HEK293 (cell line): ENCODE data around the gene ZSWIM4.

ENCODE experiments used
- CTCF ChIA-PET: fragments of 350-600 bp; formaldehyde crosslinking; extraction: SDS; loops from one replicate; lab custom pipeline; 2021; ENCODE audit warnings: antibody characterized with exemption; lab: Yijun Ruan, JAX
- POLR2A ChIA-PET: fragments of 300-600 bp; formaldehyde crosslinking; extraction: SDS; loops from one replicate; lab custom pipeline; 2020; ENCODE audit warnings: antibody characterized with exemption, inconsistent platforms; lab: Yijun Ruan, JAX
- H3K27ac ChIP-seq: fragments of 200-500 bp; sonication (Bioruptor generic); 2 replicates; pipeline ENCODE4 v1.5.1; 2014; ENCODE audit warnings: low read depth, low read length, control low read depth, inconsistent platforms; ENCODE audit errors: extremely low read depth
- H3K36me3 ChIP-seq, 2 experiments: fragments of 200-500 bp in 1 of 2; sonication (Bioruptor generic) in 1 of 2; 1 replicate in 1 of 2; 2 replicates in 1 of 2; pipeline ENCODE4 v1.5.1; 2014 to 2017; ENCODE audit warnings: inconsistent platforms in 2 of 2, low read length in 2 of 2; ENCODE audit not compliant: control insufficient read depth in 2 of 2, insufficient read depth in 1 of 2
- H3K4me1 ChIP-seq: fragments of 200-500 bp; sonication (Bioruptor generic); 2 replicates; pipeline ENCODE4 v1.5.1; 2014; ENCODE audit warnings: mild to moderate bottlenecking, low read length, inconsistent platforms; ENCODE audit not compliant: control insufficient read depth, insufficient read depth
- H3K4me3 ChIP-seq: 2 replicates; pipeline ENCODE4 v1.5.1; 2011; ENCODE audit warnings: low read depth, mild to moderate bottlenecking, control low read depth, low read length, moderate library complexity
- H3K9me3 ChIP-seq: fragments of 200-500 bp; sonication (Bioruptor generic); 2 replicates; pipeline ENCODE4 v1.5.1; 2014; ENCODE audit warnings: low read depth, low read length, inconsistent platforms; ENCODE audit not compliant: control insufficient read depth, insufficient read depth
- KLF8 ChIP-seq: fragments of 450-650 bp; formaldehyde crosslinking; IDR thresholded peaks from 2 replicates; pipeline ENCODE4 v1.5.1; 2016; ENCODE audit warnings: missing biosample characterization, missing genetic modification characterization
- SCRT2 ChIP-seq: fragments of 450-650 bp; formaldehyde crosslinking; IDR thresholded peaks from 2 replicates; pipeline ENCODE4 v1.5.1; 2016; ENCODE audit warnings: missing biosample characterization, missing genetic modification characterization
- SETDB1 ChIP-seq: IDR thresholded peaks from one replicate; pipeline ENCODE4 v1.6.1; 2017; ENCODE audit warnings: mild to moderate bottlenecking, low read length, moderate library complexity, mixed read lengths; ENCODE audit not compliant: insufficient read length
- WT1 ChIP-seq: fragments of 450-650 bp; formaldehyde crosslinking; IDR thresholded peaks from 2 replicates; pipeline ENCODE4 v1.5.1; 2016; ENCODE audit warnings: missing biosample characterization, missing genetic modification characterization
- ZEB2 ChIP-seq: fragments of 450-650 bp; formaldehyde crosslinking; IDR thresholded peaks from 2 replicates; pipeline ENCODE4 v1.5.1; 2016; ENCODE audit warnings: missing biosample characterization, missing genetic modification characterization
- ZNF394 ChIP-seq: fragments of 450-650 bp; formaldehyde crosslinking; IDR thresholded peaks from 2 replicates; pipeline ENCODE4 v1.5.1; 2016; ENCODE audit warnings: missing biosample characterization, missing genetic modification characterization, mild to moderate bottlenecking, moderate library complexity, borderline replicate concordance
- ZNF449 ChIP-seq: fragments of 450-650 bp; formaldehyde crosslinking; IDR thresholded peaks from 2 replicates; pipeline ENCODE4 v1.5.1; 2017; ENCODE audit warnings: missing biosample characterization, mild to moderate bottlenecking, missing genetic modification characterization, moderate library complexity
- ZNF501 ChIP-seq: fragments of 450-650 bp; formaldehyde crosslinking; IDR thresholded peaks from 2 replicates; pipeline ENCODE4 v1.5.1; 2016; ENCODE audit warnings: missing biosample characterization, missing genetic modification characterization
- ZNF514 ChIP-seq: fragments of 450-650 bp; formaldehyde crosslinking; IDR thresholded peaks from 2 replicates; pipeline ENCODE4 v1.5.1; 2016; ENCODE audit warnings: missing biosample characterization, missing genetic modification characterization
- ZNF585B ChIP-seq: fragments of 450-650 bp; formaldehyde crosslinking; IDR thresholded peaks from 2 replicates; pipeline ENCODE4 v1.5.1; 2016; ENCODE audit warnings: missing biosample characterization, missing genetic modification characterization
- ZNF626 ChIP-seq: fragments of 450-650 bp; sonication (Bioruptor Pico); formaldehyde crosslinking; IDR thresholded peaks from 2 replicates; pipeline ENCODE4 v1.5.1; 2018; ENCODE audit warnings: missing biosample characterization, missing genetic modification characterization, inconsistent platforms
- ZNF658 ChIP-seq: fragments of 450-650 bp; formaldehyde crosslinking; IDR thresholded peaks from 2 replicates; pipeline ENCODE4; 2016; ENCODE audit warnings: missing biosample characterization, missing genetic modification characterization
- ZNF660 ChIP-seq: fragments of 450-650 bp; IDR thresholded peaks from 2 replicates; pipeline ENCODE4 v1.5.1; 2018; ENCODE audit warnings: missing biosample characterization, mild to moderate bottlenecking, missing genetic modification characterization
- ZNF747 ChIP-seq: fragments of 450-650 bp; formaldehyde crosslinking; IDR thresholded peaks from 2 replicates; pipeline ENCODE4 v1.5.1; 2016; ENCODE audit warnings: missing biosample characterization, missing genetic modification characterization
- ZNF837 ChIP-seq: fragments of 450-650 bp; formaldehyde crosslinking; IDR thresholded peaks from 2 replicates; pipeline ENCODE4 v1.5.1; 2016; ENCODE audit warnings: missing biosample characterization, missing genetic modification characterization
- ZSCAN5A ChIP-seq: fragments of 450-650 bp; formaldehyde crosslinking; IDR thresholded peaks from 2 replicates; pipeline ENCODE4 v1.5.1; 2016; ENCODE audit warnings: missing biosample characterization, missing genetic modification characterization
- TF ChIP-seq, protein P1 (sequence below): fragments of 450-650 bp; formaldehyde crosslinking; IDR thresholded peaks from 2 replicates; pipeline ENCODE4 v1.5.1; 2016; ENCODE audit warnings: missing biosample characterization, missing genetic modification characterization
- TF ChIP-seq, protein P2 (sequence below): fragments of 450-650 bp; formaldehyde crosslinking; IDR thresholded peaks from 2 replicates; pipeline ENCODE4 v1.5.1; 2016; ENCODE audit warnings: missing biosample characterization, missing genetic modification characterization, borderline replicate concordance
- TF ChIP-seq, protein P3 (sequence below): fragments of 450-650 bp; IDR thresholded peaks from 2 replicates; pipeline ENCODE4 v1.5.1; 2018; ENCODE audit warnings: missing biosample characterization, missing genetic modification characterization

ZSWIM4 gene

DNA sequence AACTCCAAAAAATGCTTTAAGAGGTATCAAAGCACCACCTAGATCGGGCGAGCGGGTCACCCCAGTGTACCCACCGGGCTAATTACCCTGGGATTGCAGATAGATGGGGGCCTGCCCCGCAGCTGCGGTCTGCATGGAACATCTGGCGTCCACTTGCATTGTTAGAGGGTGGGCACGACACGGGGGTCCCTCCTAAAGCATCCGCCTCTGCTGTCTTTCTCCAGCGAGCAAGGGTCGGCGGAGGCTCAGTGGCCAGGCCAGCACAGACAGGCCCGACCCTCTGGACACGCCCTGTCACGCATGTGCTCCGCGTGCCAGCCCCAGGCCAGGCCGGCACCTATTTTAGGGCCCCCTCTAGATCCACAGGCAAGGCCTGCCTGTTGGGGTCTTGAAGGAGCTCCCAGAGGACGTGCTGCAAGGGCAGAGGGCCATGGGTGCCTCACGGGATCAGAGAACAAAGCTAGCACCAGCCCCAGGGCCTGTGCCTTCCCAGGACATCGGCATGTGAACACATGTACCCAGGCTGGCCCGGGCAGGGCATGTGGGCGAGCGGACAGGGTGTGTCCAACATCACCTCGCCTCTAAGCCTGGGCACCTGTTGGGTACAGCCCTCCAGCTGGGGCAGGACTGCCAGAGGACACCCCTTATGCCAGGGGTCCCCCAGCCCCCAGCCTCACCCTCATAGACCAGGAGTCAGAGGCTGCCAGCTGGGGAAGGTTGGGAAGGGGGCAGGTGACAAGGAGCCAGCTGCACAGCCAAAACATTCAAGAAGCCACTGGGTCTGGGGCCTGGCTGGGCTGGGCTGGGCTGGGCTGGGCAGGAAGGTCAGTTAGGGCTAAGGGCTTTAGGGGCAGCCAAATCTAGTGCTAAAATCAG is 46.1 kb downstream of the ZSWIM4 start:
- peaks cover 0 to 4% of the 10 kb centered on the region in 2 experiments; a peak in 1 of 3 replicates for H3K36me3 ChIP-seq
- no peaks in the 10 kb centered on the region for H3K9me3 ChIP-seq
- CTCF ChIA-PET: interaction anchor here (0.6 to 1.4 kb wide), 5 partner anchors 10 to 784 kb away, joined by 3 to 6 read pairs (median 4); no protein-coding TSS in a partner anchor
- H3K27ac ChIP-seq: no peak overlapping the region
- POLR2A ChIA-PET: interaction anchor here (0.6 to 3.0 kb wide), 4 partner anchors 11 to 100 kb away, joined by 3 to 21 read pairs (median 4); no protein-coding TSS in a partner anchor
- H3K4me3 ChIP-seq: peak overlapping the region; percentile 78
- TF ChIP-seq ZNF394: no peak
- 0 out of 2 replicates have a peak, but pooled peaks have one; percentile 40 for TF ChIP-seq KLF8 (tag by site-specific recombination)
- peak; percentile 55; the same call in 1 of the 2 replicates for TF ChIP-seq SCRT2
- TF ChIP-seq, protein P1, sequence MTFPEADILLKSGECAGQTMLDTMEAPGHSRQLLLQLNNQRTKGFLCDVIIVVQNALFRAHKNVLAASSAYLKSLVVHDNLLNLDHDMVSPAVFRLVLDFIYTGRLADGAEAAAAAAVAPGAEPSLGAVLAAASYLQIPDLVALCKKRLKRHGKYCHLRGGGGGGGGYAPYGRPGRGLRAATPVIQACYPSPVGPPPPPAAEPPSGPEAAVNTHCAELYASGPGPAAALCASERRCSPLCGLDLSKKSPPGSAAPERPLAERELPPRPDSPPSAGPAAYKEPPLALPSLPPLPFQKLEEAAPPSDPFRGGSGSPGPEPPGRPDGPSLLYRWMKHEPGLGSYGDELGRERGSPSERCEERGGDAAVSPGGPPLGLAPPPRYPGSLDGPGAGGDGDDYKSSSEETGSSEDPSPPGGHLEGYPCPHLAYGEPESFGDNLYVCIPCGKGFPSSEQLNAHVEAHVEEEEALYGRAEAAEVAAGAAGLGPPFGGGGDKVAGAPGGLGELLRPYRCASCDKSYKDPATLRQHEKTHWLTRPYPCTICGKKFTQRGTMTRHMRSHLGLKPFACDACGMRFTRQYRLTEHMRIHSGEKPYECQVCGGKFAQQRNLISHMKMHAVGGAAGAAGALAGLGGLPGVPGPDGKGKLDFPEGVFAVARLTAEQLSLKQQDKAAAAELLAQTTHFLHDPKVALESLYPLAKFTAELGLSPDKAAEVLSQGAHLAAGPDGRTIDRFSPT (tag by site-specific recombination): 0 out of 2 replicates have a peak, but pooled peaks have one; percentile 43
- peak; percentile 71 for TF ChIP-seq ZNF449
- TF ChIP-seq, protein P2, sequence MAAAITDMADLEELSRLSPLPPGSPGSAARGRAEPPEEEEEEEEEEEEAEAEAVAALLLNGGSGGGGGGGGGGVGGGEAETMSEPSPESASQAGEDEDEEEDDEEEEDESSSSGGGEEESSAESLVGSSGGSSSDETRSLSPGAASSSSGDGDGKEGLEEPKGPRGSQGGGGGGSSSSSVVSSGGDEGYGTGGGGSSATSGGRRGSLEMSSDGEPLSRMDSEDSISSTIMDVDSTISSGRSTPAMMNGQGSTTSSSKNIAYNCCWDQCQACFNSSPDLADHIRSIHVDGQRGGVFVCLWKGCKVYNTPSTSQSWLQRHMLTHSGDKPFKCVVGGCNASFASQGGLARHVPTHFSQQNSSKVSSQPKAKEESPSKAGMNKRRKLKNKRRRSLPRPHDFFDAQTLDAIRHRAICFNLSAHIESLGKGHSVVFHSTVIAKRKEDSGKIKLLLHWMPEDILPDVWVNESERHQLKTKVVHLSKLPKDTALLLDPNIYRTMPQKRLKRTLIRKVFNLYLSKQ: no peak
- no peak for TF ChIP-seq ZEB2 (tag by site-specific recombination)
- TF ChIP-seq SETDB1: no peak
- H3K4me1 ChIP-seq: peaks cover 15% of the 10 kb centered on the region

DNA sequence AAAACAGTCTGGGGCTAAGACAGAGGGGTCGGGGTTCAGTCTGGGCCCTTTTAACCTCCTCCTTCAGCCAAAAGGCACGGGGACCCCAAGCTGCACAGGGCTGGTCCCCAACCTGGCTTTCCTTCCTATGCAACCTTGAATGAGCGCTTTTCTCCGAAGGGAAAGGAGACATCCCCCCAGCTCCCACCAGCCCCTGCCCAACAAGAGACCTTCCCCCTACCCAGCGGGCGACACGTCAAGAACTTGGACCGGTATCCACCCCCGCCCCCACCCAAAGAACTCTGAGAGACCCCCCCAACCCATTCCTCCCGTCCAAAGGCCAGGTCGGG is 46.7 kb downstream of the ZSWIM4 start:
- ChIA-PET CTCF (interaction anchor here (0.6 to 1.4 kb wide), 2 partner anchors 20 to 784 kb away, joined by 5 to 6 read pairs; no protein-coding TSS in a partner anchor), POLR2A (interaction anchor here (0.6 to 3.0 kb wide), 4 partner anchors 10 to 99 kb away, joined by 3 to 21 read pairs (median 4); no protein-coding TSS in a partner anchor)
- H3K4me1 ChIP-seq: peaks cover 21% of the 10 kb centered on the region
- H3K9me3 ChIP-seq: no peaks in the 10 kb centered on the region
- peak overlapping the region; percentile 78 for H3K4me3 ChIP-seq
- no peaks in the 10 kb centered on the region for H3K36me3 ChIP-seq
- H3K27ac ChIP-seq: no peak overlapping the region; the same call in 1 of the 2 replicates
- TF ChIP-seq WT1 (tag by site-specific recombination): no peak
- TF ChIP-seq ZNF837 (tag by site-specific recombination): no peak
- TF ChIP-seq ZNF747: no peak
- no peak for TF ChIP-seq ZNF501 (tag by site-specific recombination)
- TF ChIP-seq ZSCAN5A (tag by site-specific recombination): no peak
- TF ChIP-seq ZNF514 (tag by site-specific recombination): no peak
- TF ChIP-seq, protein P2: no peak
- TF ChIP-seq ZNF660 (tag by site-specific recombination): no peak
- no peak for TF ChIP-seq ZNF585B (tag by site-specific recombination)
- no peak for TF ChIP-seq ZNF626 (tag by site-specific recombination)
- TF ChIP-seq, protein P3, sequence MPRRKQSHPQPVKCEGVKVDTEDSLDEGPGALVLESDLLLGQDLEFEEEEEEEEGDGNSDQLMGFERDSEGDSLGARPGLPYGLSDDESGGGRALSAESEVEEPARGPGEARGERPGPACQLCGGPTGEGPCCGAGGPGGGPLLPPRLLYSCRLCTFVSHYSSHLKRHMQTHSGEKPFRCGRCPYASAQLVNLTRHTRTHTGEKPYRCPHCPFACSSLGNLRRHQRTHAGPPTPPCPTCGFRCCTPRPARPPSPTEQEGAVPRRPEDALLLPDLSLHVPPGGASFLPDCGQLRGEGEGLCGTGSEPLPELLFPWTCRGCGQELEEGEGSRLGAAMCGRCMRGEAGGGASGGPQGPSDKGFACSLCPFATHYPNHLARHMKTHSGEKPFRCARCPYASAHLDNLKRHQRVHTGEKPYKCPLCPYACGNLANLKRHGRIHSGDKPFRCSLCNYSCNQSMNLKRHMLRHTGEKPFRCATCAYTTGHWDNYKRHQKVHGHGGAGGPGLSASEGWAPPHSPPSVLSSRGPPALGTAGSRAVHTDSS (tag by site-specific recombination): no peak
- no peak for TF ChIP-seq ZNF658 (tag by site-specific recombination)
